GM21717 (cell line): Measurements from ENCODE around the gene MLPH.

Experiments
- ATAC-seq: cut with Tn5 transposase; IDR thresholded peaks from one replicate; pipeline ENCODE4 v1.9.1; 2021; ENCODE audit warnings: mild to moderate bottlenecking, moderate library complexity; ENCODE audit not compliant: unreplicated experiment

The MLPH gene

GRCh38 chr2:237497009-237497837, 10.2 kb downstream of the MLPH start:
- ATAC-seq: no peak

GRCh38 chr2:237497838-237498186, 10.8 kb downstream of the MLPH start:
- no peak for ATAC-seq

GRCh38 chr2:237498341-237498740, 11.3 kb downstream of the MLPH start:
- no peak for ATAC-seq

GRCh38 chr2:237500681-237501424, 13.8 kb downstream of the MLPH start:
- ATAC-seq: no peak

- ATAC-seq: no peak
These were observed 15.0 kb downstream of the MLPH start for GRCh38 chr2:237501892-237502513.

GRCh38 chr2:237503201-237503600, 16.1 kb downstream of the MLPH start:
- no peak for ATAC-seq

- ATAC-seq: no peak
These were observed 18.3 kb downstream of the MLPH start for GRCh38 chr2:237505188-237505939.

GRCh38 chr2:237507512-237507911, 20.5 kb downstream of the MLPH start:
- ATAC-seq: no peak

GRCh38 chr2:237508361-237508760, 21.3 kb downstream of the MLPH start:
- ATAC-seq: no peak

GRCh38 chr2:237509151-237509550, 22.1 kb downstream of the MLPH start:
- ATAC-seq: no peak

- no peak for ATAC-seq
These were observed 22.9 kb downstream of the MLPH start for GRCh38 chr2:237509905-237510304.

- no peak for ATAC-seq
These were observed 23.6 kb downstream of the MLPH start for GRCh38 chr2:237510502-237511217.

GRCh38 chr2:237511433-237511832, 24.4 kb downstream of the MLPH start:
- ATAC-seq: no peak

GRCh38 chr2:237511885-237512405, 24.9 kb downstream of the MLPH start:
- no peak for ATAC-seq

GRCh38 chr2:237512774-237513466, 25.9 kb downstream of the MLPH start:
- no peak for ATAC-seq

GRCh38 chr2:237513693-237514092, 26.6 kb downstream of the MLPH start:
- ATAC-seq: no peak

GRCh38 chr2:237514474-237515130, 27.6 kb downstream of the MLPH start:
- no peak for ATAC-seq

- no peak for ATAC-seq
These were observed 28.1 kb downstream of the MLPH start for GRCh38 chr2:237515166-237515565.

- no peak for ATAC-seq
These were observed 28.7 kb downstream of the MLPH start for GRCh38 chr2:237515621-237516275.
